C4-2B (cell line): ENCODE measurements around the gene P2RY2.

ENCODE experiments used
- H3K27ac ChIP-seq: fragments of 450-650 bp; 2 replicates; pipeline ENCODE4 v1.5.1; 2017
- CTCF ChIP-seq: fragments of 450-650 bp; conservative IDR thresholded peaks from 2 replicates; pipeline ENCODE4 v1.5.1; 2017; ENCODE audit warnings: mild to moderate bottlenecking
- ZFX ChIP-seq: fragments of 450-650 bp; IDR thresholded peaks from 2 replicates; pipeline ENCODE4 v1.6.1; 2017

Gene P2RY2

GRCh38 chr11:73225851-73226250 lies 7.8 kb downstream of the P2RY2 start:
- no peak for TF ChIP-seq ZFX
- TF ChIP-seq CTCF, result no peak
- H3K27ac ChIP-seq, result no peak overlapping the region

DNA sequence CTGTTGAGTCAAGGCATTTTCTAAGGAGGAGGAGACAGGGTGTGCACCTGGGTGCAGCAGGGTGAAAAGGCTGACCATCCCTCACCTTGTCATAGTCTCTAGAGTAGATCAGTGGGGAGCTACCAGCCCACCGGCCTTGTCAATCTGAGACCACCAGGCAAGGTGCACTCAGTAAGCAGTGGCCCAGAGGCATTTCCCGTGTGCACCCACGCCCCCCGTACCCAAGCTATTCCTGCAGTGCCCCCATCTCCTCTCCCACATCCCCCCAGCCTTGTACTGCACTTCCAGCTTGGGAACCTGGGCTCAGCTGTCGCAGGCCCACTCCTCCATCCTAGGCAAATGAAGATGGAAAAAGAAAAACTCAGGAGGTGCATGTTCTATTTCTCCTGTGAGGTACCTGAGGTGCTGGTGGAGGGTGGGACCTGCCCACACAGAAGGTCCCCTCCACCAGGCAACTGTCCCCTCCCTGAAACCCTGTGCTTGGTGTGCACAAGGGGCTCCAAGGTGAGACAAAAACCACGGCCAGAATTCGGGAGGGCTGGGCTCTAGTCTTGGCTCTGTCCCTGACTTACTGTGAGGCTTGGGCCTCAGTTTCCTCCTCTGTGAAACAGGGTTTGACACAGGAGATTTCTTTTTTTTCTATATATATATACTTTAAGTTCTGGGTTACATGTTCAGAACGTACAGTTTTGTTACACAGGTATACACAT lies 8.4 kb downstream of the P2RY2 start:
- TF ChIP-seq CTCF (no peak), ZFX (no peak)
- H3K27ac ChIP-seq, result no peak overlapping the region

DNA sequence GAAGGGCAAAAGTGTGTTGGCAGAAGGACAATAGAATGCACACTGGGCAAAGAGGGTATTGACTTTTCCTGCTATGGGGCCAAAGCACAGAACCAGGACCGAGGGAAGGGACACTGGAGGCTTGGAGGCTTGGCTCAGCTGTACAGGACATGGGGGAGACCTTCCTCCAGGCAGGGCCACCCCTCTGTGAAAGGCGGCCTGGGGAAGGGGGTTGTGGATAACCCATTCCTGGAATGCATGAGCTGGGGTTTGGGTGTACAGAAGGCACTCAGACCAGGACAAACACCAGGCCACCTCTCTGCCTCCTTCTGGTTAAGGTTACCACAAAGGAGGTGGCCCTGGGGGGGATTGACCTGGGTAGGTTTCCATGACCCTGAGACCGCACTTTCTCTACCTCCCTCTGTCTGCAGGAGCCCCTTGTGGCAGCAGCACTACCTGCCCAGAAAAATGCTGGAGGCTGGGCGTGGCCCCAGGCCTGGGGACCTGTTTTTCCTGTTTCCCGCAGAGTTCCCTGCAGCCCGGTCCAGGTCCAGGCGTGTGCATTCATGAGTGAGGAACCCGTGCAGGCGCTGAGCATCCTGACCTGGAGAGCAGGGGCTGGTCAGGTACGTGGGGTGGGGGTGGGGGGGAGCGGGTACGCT lies 9.6 kb downstream of the P2RY2 start:
- TF ChIP-seq CTCF, result peak; percentile 61; the same call in 1 of the 2 replicates
- TF ChIP-seq ZFX, result no peak
- peak overlapping the region; percentile 27 for H3K27ac ChIP-seq

- H3K27ac ChIP-seq, result no peak overlapping the region
- TF ChIP-seq CTCF (no peak), ZFX (no peak)
Measured at GRCh38 chr11:73228268-73229134, 10.4 kb downstream of the P2RY2 start.

GRCh38 chr11:73229321-73229895 lies 11.3 kb downstream of the P2RY2 start:
- H3K27ac ChIP-seq, result no peak overlapping the region
- TF ChIP-seq ZFX, result no peak
- no peak for TF ChIP-seq CTCF

DNA sequence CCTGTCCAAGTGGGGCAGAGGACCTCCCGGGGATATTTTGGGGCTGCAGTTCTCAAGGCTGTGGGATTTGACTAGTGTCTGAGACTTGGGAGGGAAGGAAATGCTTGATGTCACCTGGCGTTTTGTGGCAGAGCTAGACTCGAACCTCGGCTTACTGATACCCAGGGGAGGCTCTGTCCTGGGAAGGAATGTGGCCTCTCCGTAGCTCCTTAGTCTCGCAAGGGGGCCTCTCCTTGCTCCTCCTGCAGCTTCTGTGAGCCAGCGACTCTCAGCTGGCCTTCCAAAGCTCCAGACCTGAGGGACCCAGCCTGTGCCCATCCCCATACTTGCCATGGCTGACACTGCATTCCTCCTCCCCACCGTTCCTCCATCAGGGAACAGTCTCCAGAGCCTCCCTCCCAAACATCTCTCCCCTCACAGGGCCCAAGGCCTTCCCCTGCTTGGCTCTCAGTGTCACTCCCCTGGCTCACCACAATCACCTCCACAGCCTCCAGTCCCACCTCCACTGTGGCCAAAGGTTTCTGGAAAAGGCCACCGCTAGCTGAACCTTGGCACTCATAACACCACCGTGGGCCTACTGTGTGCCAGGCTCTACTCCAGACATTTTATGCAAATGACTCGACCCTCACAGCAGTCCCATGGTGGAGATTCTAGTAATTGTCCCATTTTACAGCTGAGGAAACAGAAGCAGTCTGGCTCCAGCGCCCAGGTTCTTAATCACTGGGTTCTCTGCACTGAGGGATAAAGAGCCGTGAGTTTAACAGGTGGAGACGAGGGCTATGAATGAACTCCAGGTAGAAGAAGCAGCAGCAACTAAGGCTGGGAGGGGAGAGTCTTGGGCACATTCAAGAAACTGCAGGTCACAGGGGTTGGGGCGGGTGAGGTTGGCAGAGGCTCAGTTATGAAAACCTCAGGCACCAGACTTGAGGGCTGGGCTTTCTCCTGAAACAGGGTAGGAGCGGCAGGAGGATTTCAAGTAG lies 12.1 kb downstream of the P2RY2 start:
- no peak overlapping the region for H3K27ac ChIP-seq
- TF ChIP-seq ZFX (no peak), CTCF (no peak)
